IPS DF 4.7 (cell line): ENCODE data around the gene KLHL35.

Experiments used
- DNase-seq: peaks from one replicate; pipeline ENCODE4 v3.0.0-alpha.2; 2013; ENCODE audit warnings: low spot score; ENCODE audit errors: extremely low read depth

KLHL35 gene

GRCh38 chr11:75469785-75470405 is 36.9 kb upstream of the KLHL35 start:
- no peak for DNase-seq

- no peak for DNase-seq
Measured at GRCh38 chr11:75468534-75469340, 35.7 kb upstream of the KLHL35 start.

- no peak for DNase-seq
Measured at GRCh38 chr11:75467881-75468280, 34.9 kb upstream of the KLHL35 start.

GRCh38 chr11:75467311-75467710 is 34.3 kb upstream of the KLHL35 start:
- DNase-seq, result no peak

GRCh38 chr11:75465701-75466531 is 32.9 kb upstream of the KLHL35 start:
- DNase-seq, result no peak

- DNase-seq, result no peak
Measured at GRCh38 chr11:75463106-75463774, 30.2 kb upstream of the KLHL35 start.

- DNase-seq, result peak; percentile 28
Measured at GRCh38 chr11:75462117-75462653, 29.2 kb upstream of the KLHL35 start.

GRCh38 chr11:75461151-75461550 is 28.1 kb upstream of the KLHL35 start:
- no peak for DNase-seq

- no peak for DNase-seq
Measured at GRCh38 chr11:75456596-75457183, 23.7 kb upstream of the KLHL35 start.

GRCh38 chr11:75454987-75455386 is 22.0 kb upstream of the KLHL35 start:
- no peak for DNase-seq

- DNase-seq, result no peak
Measured at GRCh38 chr11:75453916-75454655, 21.1 kb upstream of the KLHL35 start.

GRCh38 chr11:75450826-75451821 is 18.1 kb upstream of the KLHL35 start:
- DNase-seq, result no peak

- DNase-seq, result no peak
Measured at GRCh38 chr11:75450236-75450635, 17.2 kb upstream of the KLHL35 start.

GRCh38 chr11:75449776-75450175 is 16.8 kb upstream of the KLHL35 start:
- no peak for DNase-seq

- no peak for DNase-seq
Measured at GRCh38 chr11:75449271-75449670, 16.3 kb upstream of the KLHL35 start.

- no peak for DNase-seq
Measured at GRCh38 chr11:75447415-75447814, 14.4 kb upstream of the KLHL35 start.

GRCh38 chr11:75445315-75445953 is 12.4 kb upstream of the KLHL35 start:
- no peak for DNase-seq

- DNase-seq, result no peak
Measured at GRCh38 chr11:75443043-75443442, 10.0 kb upstream of the KLHL35 start.
